ENCODE data around the gene ZSCAN21.
A peak's percentile ranks its signal among the peaks of the same experiment; 100 is the strongest.
"Not testable (repeated sequence)": the region's sequence is repeated elsewhere in the genome, so short reads cannot be mapped to it uniquely, and the experiment has no call there.

ZSCAN21 gene

DNA sequence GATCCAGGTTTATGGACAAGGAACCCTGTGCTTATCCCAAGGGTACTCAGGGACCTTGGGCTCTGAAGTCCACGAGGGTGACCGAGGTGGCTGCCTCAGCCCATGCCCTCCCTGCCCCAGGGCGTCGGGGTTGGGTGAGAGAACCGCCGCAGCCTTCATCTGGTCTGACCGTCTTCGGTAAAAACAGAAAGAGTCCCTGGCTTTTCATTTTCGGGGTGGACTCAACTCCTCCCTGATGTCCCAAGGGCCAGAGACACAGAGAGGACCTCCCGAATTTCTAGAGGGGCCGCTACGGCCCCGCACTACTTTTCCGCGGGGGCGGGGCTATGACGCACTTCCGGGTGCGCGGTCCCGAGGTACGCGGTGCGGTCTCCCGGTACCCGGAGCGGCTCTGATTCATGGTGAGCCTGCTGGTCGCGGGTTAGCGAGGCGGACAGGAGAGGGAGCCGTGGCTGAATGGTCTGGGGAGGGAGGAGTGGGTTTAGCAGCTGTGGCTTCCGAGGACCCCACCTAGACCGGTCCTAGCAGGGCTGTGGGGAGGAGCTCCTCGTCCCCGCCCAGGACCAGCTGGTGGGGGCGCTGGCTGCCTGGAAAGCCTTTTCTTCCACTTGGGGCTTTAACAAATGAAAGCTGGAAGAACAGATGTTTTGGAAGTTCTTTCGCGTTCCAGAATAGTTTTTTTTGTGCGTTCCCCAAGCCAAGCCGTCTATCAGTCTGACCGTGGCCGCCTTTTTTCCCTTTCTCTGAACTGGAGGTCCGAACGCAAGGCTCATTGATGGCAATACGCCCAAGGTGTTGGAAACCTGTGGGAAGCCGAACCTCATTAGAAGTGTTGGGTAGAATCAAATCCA, at the start of gene ZSCAN21:
ZSCAN21 (plus strand) TSS at position 334 of the 851 bp plus-strand sequence. CDS start 7,233 bp downstream, outside the sequence.
- Histone ChIP-seq H3K4me3 (peak within 1 kb of the TSS; percentile 94), H3K9me3 (ENCODE audit: low read depth, low read length) (no peaks in the 10 kb centered on the region)

GRCh38 chr7:100000239-100000638, 49.3 kb upstream of the ZSCAN21 start:
- no peak overlapping the region for H3K9ac ChIP-seq (ENCODE audit: insufficient read length)
- TF ChIP-seq FOXP2 (optimal IDR thresholded peaks at IDR 0.05; ENCODE audit: control extremely low read depth, extremely low read length, insufficient read depth) (no peak), EZH2 (IDR thresholded peaks at IDR 0.05) (no peak), POLR2AphosphoS5 (IDR thresholded peaks at IDR 0.05; ENCODE audit: borderline replicate concordance, low read depth, low read length) (no peak)
- DNase-seq (ENCODE audit: low read depth, low spot score) = no peak
- H3K9me3 ChIP-seq (ENCODE audit: low read depth, low read length) = no peaks in the 10 kb centered on the region
- H3K27ac ChIP-seq = no peak overlapping the region
- H3K4me3 ChIP-seq = no peak overlapping the region
- no peaks in the 10 kb centered on the region for H3K36me3 ChIP-seq (ENCODE audit: insufficient read depth, low read length)

More for the DNA sequence above, at the start of gene ZSCAN21:
- DNase-seq (ENCODE audit: low read depth, low spot score) = no peak
- Histone ChIP-seq H3K27ac (peak within 1 kb of the TSS; percentile 63), H3K9ac (ENCODE audit: insufficient read length) (peak within 1 kb of the TSS; percentile 92), H3K36me3 (ENCODE audit: insufficient read depth, low read length) (no peaks in the 10 kb centered on the region)
- TF ChIP-seq FOXP2 (optimal IDR thresholded peaks at IDR 0.05; ENCODE audit: control extremely low read depth, extremely low read length, insufficient read depth) (no peak), POLR2AphosphoS5 (IDR thresholded peaks at IDR 0.05; ENCODE audit: borderline replicate concordance, low read depth, low read length) (peak; percentile 96), EZH2 (IDR thresholded peaks at IDR 0.05) (no peak)

- TF ChIP-seq POLR2AphosphoS5 (IDR thresholded peaks at IDR 0.05; ENCODE audit: borderline replicate concordance, low read depth, low read length) = no peak
- TF ChIP-seq EZH2 (IDR thresholded peaks at IDR 0.05) = no peak
- TF ChIP-seq FOXP2 (optimal IDR thresholded peaks at IDR 0.05; ENCODE audit: control extremely low read depth, extremely low read length, insufficient read depth) = no peak
- Histone ChIP-seq H3K27ac (no peak overlapping the region), H3K9me3 (ENCODE audit: low read depth, low read length) (no peaks in the 10 kb centered on the region), H3K36me3 (ENCODE audit: insufficient read depth, low read length) (no peaks in the 10 kb centered on the region), H3K9ac (ENCODE audit: insufficient read length) (no peak overlapping the region), H3K4me3 (no peak overlapping the region)
- DNase-seq (ENCODE audit: low read depth, low spot score) = no peak
Observed at GRCh38 chr7:100003711-100004661, 45.6 kb upstream of the ZSCAN21 start.

DNA sequence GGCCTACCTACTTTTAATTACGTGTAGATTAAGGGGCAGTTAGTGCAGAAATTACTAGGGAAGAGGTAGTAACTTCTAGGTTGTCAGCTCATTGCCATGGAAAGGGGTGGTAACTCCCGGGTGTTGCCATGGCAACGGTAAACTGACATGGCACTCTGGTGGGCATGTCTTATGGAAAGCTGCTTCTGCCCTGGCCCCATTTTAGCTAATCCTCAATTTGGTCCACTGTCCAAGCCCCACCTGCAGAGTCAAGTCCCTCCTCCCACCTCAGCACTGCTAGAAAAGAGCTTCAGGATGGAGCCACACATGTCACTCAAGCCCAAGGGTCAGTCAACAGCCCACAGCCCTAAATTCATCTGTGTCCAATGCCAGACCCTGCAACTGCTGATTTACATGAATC, 41.7 kb upstream of the ZSCAN21 start:
- TF ChIP-seq EZH2 (IDR thresholded peaks at IDR 0.05) = no peak
- no peak for TF ChIP-seq POLR2AphosphoS5 (IDR thresholded peaks at IDR 0.05; ENCODE audit: borderline replicate concordance, low read depth, low read length)
- no peak for TF ChIP-seq FOXP2 (optimal IDR thresholded peaks at IDR 0.05; ENCODE audit: control extremely low read depth, extremely low read length, insufficient read depth)
- H3K4me3 ChIP-seq = no peak overlapping the region
- no peak overlapping the region for H3K9ac ChIP-seq (ENCODE audit: insufficient read length)

GRCh38 chr7:100008525-100008924, 41.0 kb upstream of the ZSCAN21 start:
- Histone ChIP-seq H3K9ac (ENCODE audit: insufficient read length) (no peak overlapping the region), H3K27ac (no peak overlapping the region), H3K9me3 (ENCODE audit: low read depth, low read length) (no peaks in the 10 kb centered on the region), H3K4me3 (no peak overlapping the region), H3K36me3 (ENCODE audit: insufficient read depth, low read length) (no peaks in the 10 kb centered on the region)
- TF ChIP-seq EZH2 (IDR thresholded peaks at IDR 0.05) = no peak
- TF ChIP-seq POLR2AphosphoS5 (IDR thresholded peaks at IDR 0.05; ENCODE audit: borderline replicate concordance, low read depth, low read length) = no peak
- TF ChIP-seq FOXP2 (optimal IDR thresholded peaks at IDR 0.05; ENCODE audit: control extremely low read depth, extremely low read length, insufficient read depth) = no peak
- DNase-seq (ENCODE audit: low read depth, low spot score) = no peak

More for the DNA sequence above, 41.7 kb upstream of the ZSCAN21 start:
- DNase-seq (ENCODE audit: low read depth, low spot score) = no peak
- H3K9me3 ChIP-seq (ENCODE audit: low read depth, low read length) = no peaks in the 10 kb centered on the region
- no peak overlapping the region for H3K27ac ChIP-seq
- no peaks in the 10 kb centered on the region for H3K36me3 ChIP-seq (ENCODE audit: insufficient read depth, low read length)

DNA sequence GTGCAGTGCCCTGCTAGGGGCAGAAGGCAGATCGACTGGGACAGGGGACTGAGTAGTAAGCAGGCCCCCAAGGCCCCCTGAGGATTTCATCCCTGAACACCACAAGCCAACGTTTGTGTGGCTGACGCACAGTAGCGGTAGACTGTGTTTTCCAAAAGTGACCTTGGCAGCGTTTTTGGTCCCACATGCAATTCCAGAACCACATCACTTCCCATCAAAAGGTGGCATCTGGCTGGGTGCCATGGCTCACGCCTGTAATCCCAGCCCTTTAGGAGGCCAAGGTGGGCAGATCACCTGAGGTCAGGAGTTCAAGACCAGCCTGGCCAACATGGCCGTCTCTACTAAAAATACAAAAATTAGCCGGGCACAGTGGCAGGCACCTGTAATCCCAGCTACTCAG, 39.6 kb upstream of the ZSCAN21 start:
- not testable (repeated sequence) for H3K27ac ChIP-seq; DNase-seq (ENCODE audit: low read depth, low spot score); H3K9me3 ChIP-seq (ENCODE audit: low read depth, low read length); H3K9ac ChIP-seq (ENCODE audit: insufficient read length); H3K36me3 ChIP-seq (ENCODE audit: insufficient read depth, low read length); H3K4me3 ChIP-seq

DNA sequence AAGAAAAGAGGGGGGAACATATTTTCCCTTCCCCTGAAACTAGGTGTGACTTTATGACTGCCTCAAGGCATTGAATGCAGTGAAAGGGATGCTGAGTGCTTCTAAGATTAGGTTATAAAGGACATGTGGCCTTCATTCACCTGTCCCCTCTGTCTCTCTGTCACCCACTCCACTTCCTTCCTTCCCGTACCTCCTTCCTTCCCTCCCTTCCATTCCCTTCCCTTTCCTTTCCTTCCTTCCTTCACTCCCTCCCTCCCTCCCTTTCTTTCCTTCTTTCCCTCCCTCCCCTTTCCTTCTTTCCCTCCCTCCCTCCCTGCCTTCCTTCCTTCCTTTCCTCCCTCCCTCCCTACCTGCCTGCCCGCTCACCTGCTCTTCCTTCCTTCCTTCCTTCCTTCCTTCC, 38.7 kb upstream of the ZSCAN21 start:
- Histone ChIP-seq H3K27ac (no peak overlapping the region), H3K36me3 (ENCODE audit: insufficient read depth, low read length) (no peaks in the 10 kb centered on the region), H3K9me3 (ENCODE audit: low read depth, low read length) (no peaks in the 10 kb centered on the region), H3K9ac (ENCODE audit: insufficient read length) (no peak overlapping the region), H3K4me3 (no peak overlapping the region)
- TF ChIP-seq FOXP2 (optimal IDR thresholded peaks at IDR 0.05; ENCODE audit: control extremely low read depth, extremely low read length, insufficient read depth) (no peak), EZH2 (IDR thresholded peaks at IDR 0.05) (no peak), POLR2AphosphoS5 (IDR thresholded peaks at IDR 0.05; ENCODE audit: borderline replicate concordance, low read depth, low read length) (no peak)
- no peak for DNase-seq (ENCODE audit: low read depth, low spot score)

DNA sequence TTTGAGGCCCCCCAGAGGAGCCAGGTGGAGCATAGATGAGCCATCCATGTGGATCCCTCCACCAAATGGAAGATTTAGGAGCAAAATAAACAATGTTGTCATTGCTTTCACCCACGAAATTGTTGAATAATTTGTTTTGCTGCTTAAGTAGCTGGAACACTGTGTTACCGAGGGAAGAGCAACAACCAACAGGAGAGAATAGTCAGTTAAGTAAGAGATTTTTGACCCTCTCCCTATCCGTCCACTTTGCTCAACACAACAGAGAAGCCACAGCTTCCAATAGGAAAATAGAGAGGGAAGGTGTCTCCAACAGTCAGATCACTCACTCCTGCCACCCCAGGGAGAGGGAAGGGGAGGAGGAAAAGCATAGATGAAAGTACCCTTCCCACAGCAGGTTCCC, 38.1 kb upstream of the ZSCAN21 start:
- DNase-seq (ENCODE audit: low read depth, low spot score) = no peak
- Histone ChIP-seq H3K27ac (no peak overlapping the region), H3K9me3 (ENCODE audit: low read depth, low read length) (no peaks in the 10 kb centered on the region), H3K9ac (ENCODE audit: insufficient read length) (no peak overlapping the region), H3K36me3 (ENCODE audit: insufficient read depth, low read length) (no peaks in the 10 kb centered on the region), H3K4me3 (no peak overlapping the region)
- no peak for TF ChIP-seq POLR2AphosphoS5 (IDR thresholded peaks at IDR 0.05; ENCODE audit: borderline replicate concordance, low read depth, low read length)
- no peak for TF ChIP-seq EZH2 (IDR thresholded peaks at IDR 0.05)
- no peak for TF ChIP-seq FOXP2 (optimal IDR thresholded peaks at IDR 0.05; ENCODE audit: control extremely low read depth, extremely low read length, insufficient read depth)

DNA sequence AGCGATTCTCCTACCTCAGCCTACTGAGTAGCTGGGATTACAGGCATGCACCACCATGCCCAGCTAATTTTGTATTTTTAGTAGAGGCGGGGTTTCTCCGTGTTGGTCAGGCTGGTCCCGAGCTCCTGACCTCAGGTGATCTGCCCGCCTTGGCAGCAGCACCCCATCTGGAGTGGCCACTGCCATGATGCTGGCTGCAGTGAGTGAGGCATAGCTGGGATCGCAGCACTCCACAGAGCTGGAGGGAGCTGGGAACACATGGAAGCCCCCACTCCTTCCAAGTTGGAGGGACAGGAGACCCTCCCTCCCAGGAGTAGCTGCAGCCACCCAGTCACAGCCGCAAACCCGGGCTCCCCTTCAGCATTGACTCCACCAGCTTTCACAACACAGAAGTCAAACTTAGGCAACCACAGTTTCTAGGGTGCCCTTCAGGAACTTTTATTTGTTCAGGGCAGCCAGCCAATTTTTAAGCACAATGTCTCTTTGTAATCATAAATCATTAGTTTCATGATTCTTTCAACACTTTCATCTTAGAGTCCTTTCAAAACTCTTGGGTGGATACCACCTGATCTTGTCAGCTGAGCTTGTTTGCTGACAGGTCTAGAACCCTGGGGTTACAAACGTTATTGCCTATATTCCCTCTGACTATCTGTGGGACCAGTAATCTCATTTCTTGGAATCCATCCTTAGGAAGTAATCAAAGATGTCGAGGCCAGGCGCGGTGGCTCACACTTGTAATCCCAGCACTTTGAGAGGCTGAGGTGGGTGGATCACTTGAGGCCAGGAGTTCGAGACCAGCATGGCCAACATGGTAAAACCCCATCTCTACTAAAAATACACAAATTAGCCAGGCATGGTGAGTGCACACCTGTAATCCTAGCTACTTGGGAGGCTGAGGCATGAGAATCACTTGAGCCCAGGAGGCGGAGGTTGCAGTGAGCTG, 36.9 kb upstream of the ZSCAN21 start:
- H3K9me3 ChIP-seq (ENCODE audit: low read depth, low read length); H3K9ac ChIP-seq (ENCODE audit: insufficient read length); H3K27ac ChIP-seq; H3K36me3 ChIP-seq (ENCODE audit: insufficient read depth, low read length); H3K4me3 ChIP-seq; DNase-seq (ENCODE audit: low read depth, low spot score): not testable (repeated sequence)

Data from SK-N-MC (cell line).